Measurements from ENCODE around the gene CISD1.

- TF ChIP-seq, protein P1, sequence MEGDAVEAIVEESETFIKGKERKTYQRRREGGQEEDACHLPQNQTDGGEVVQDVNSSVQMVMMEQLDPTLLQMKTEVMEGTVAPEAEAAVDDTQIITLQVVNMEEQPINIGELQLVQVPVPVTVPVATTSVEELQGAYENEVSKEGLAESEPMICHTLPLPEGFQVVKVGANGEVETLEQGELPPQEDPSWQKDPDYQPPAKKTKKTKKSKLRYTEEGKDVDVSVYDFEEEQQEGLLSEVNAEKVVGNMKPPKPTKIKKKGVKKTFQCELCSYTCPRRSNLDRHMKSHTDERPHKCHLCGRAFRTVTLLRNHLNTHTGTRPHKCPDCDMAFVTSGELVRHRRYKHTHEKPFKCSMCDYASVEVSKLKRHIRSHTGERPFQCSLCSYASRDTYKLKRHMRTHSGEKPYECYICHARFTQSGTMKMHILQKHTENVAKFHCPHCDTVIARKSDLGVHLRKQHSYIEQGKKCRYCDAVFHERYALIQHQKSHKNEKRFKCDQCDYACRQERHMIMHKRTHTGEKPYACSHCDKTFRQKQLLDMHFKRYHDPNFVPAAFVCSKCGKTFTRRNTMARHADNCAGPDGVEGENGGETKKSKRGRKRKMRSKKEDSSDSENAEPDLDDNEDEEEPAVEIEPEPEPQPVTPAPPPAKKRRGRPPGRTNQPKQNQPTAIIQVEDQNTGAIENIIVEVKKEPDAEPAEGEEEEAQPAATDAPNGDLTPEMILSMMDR (IDR thresholded peaks at IDR 0.05) = no peak
- TF ChIP-seq POLR2A (IDR thresholded peaks at IDR 0.05) = no peak
Measured at GRCh38 chr10:58266003-58266825, 2.7 kb upstream of the CISD1 start.
